ENCODE measurements around the gene LRAT. TPM values are rescaled to one million over a fixed set of nuclear protein-coding genes. Genes with fewer than 3 reads are reported as not detected.

LRAT gene
- total and polyA plus RNA-seq, 2 of the 8 experiments (the other 6 are each of a cell fraction or from before 2014, with no cell fraction given) = 4.3 to 10.3 TPM

GRCh38 chr4:154736770-154737169 is 7.0 kb upstream of the LRAT start:
- H2BK5ac ChIP-seq (ENCODE audit: low read depth, low read length) = no peak overlapping the region
- no peak overlapping the region for H2BK120ac ChIP-seq (replicated peaks; ENCODE audit: low read depth, low read length)
- ChIA-PET CTCF (ENCODE audit: partially characterized antibody) (no interaction called here), POLR2A (ENCODE audit: partially characterized antibody) (no interaction called here)
- FAIRE-seq = no peak
- H3K9ac ChIP-seq (replicated peaks in 1 of 4; ENCODE audit: extremely low read depth in 1 of 4, low read depth in 3 of 4, low read length in 3 of 4) = no peak overlapping the region
- no peak overlapping the region for H2BK15ac ChIP-seq (ENCODE audit: low read length)
- H3K4me1 ChIP-seq (replicated peaks in 1 of 4; ENCODE audit: control insufficient read depth in 3 of 4, insufficient read depth in 4 of 4, low read length in 3 of 4) = peaks cover 2 to 20% (median 17%) of the 10 kb centered on the region in 4 experiments
- DNase-seq (ENCODE audit: low read depth in 1 of 2, low spot score in 2 of 2) = no peak
- H2BK12ac ChIP-seq (ENCODE audit: low read depth, low read length) = no peak overlapping the region
- H2BK20ac ChIP-seq (ENCODE audit: low read length) = no peak overlapping the region
- H3K14ac ChIP-seq (ENCODE audit: insufficient read length) = no peak overlapping the region
- no peak overlapping the region for H3K4me2 ChIP-seq (ENCODE audit: insufficient read depth in 1 of 2, low read depth in 2 of 2, low read length in 2 of 2)
- H2AK5ac ChIP-seq (ENCODE audit: low read depth, low read length) = no peak overlapping the region
- H4K20me1 ChIP-seq (replicated peaks in 1 of 2; ENCODE audit: control insufficient read depth in 1 of 2, insufficient read depth in 2 of 2, low read length in 2 of 2) = no peaks in the 10 kb centered on the region
- H4K91ac ChIP-seq (replicated peaks; ENCODE audit: insufficient read length, low read length) = no peak overlapping the region
- peaks cover 0 to 11% (median 9%) of the 10 kb centered on the region in 4 experiments; a peak in 6 of 7 replicates for H3K27me3 ChIP-seq (replicated peaks in 1 of 4; ENCODE audit: control insufficient read depth in 3 of 4, extremely low read depth in 1 of 4, insufficient read depth in 3 of 4, low read length in 3 of 4)
- no peak overlapping the region for H3K27ac ChIP-seq (ENCODE audit: low read depth, low read length)
- H3K79me1 ChIP-seq (ENCODE audit: low read depth, low read length) = no peaks in the 10 kb centered on the region
- H3K9me3 ChIP-seq (ENCODE audit: insufficient read depth in 2 of 2, low read depth in 1 of 2, low read length in 1 of 2) = no peaks in the 10 kb centered on the region
- no peak overlapping the region for H3K18ac ChIP-seq (ENCODE audit: extremely low read depth, low read length)
- no peaks in the 10 kb centered on the region for H3K79me2 ChIP-seq (ENCODE audit: control insufficient read depth in 1 of 2, insufficient read depth in 2 of 2, low read length in 2 of 2)
- H3K23ac ChIP-seq (ENCODE audit: insufficient read length) = no peak overlapping the region
- WGBS, 2 experiments (ENCODE audit: extremely low coverage in 1 of 2, insufficient coverage in 1 of 2, insufficient read length in 1 of 2, insufficient replicate concordance in 2 of 2, low coverage in 1 of 2, low lambda C conversion rate in 2 of 2, missing lambda C conversion rate in 1 of 2) = 95% methylated on average over 1 of the region's 1 CpG; no CpG with 5 or more reads in 1 of the 2 experiments
- no peak overlapping the region for H3K56ac ChIP-seq (replicated peaks; ENCODE audit: insufficient read length, low read depth, low read length)
- H2AFZ ChIP-seq (ENCODE audit: low read length) = no peak overlapping the region
- no peak overlapping the region for H3K4me3 ChIP-seq (ENCODE audit: extremely low read depth in 1 of 4, insufficient read depth in 2 of 4, low read depth in 3 of 4, low read length in 4 of 4)
- H4K5ac ChIP-seq (ENCODE audit: insufficient read length, low read depth, low read length) = no peak overlapping the region
- no peak overlapping the region for H4K8ac ChIP-seq (ENCODE audit: extremely low read depth, insufficient read depth, low read length)
- H3K4ac ChIP-seq (replicated peaks; ENCODE audit: insufficient read length, low read depth, low read length) = no peak overlapping the region
- no peaks in the 10 kb centered on the region for H3K36me3 ChIP-seq (ENCODE audit: control insufficient read depth in 2 of 4, insufficient read depth in 4 of 4, low read length in 3 of 4)
- TF ChIP-seq GABPA (IDR thresholded peaks at IDR 0.05; ENCODE audit: borderline replicate concordance, insufficient read depth, low read length) (no peak), NRF1 (IDR thresholded peaks at IDR 0.05; ENCODE audit: low read depth, low read length) (no peak), TEAD4 (IDR thresholded peaks at IDR 0.05; ENCODE audit: low read depth, low read length) (no peak), PHF8 (conservative IDR thresholded peaks at IDR 0.05; ENCODE audit: low read depth, low read length) (no peak), TAF7 (optimal IDR thresholded peaks at IDR 0.05; ENCODE audit: borderline replicate concordance, low read depth, low read length) (no peak), FOSL1 (IDR thresholded peaks at IDR 0.05; ENCODE audit: insufficient read depth, low read depth, low read length) (no peak)
- H3K23me2 ChIP-seq (ENCODE audit: low read depth, low read length) = peaks cover 2% of the 10 kb centered on the region; the same call in 1 of the 2 replicates
